HEK293 (cell line): ENCODE data around the gene NRP2.

Experiments
- CTCF ChIA-PET: fragments of 350-600 bp; formaldehyde crosslinking; extraction: SDS; loops from one replicate; lab custom pipeline; 2021; ENCODE audit warnings: antibody characterized with exemption; lab: Yijun Ruan, JAX
- POLR2A ChIA-PET: fragments of 300-600 bp; formaldehyde crosslinking; extraction: SDS; loops from one replicate; lab custom pipeline; 2020; ENCODE audit warnings: antibody characterized with exemption, inconsistent platforms; lab: Yijun Ruan, JAX
- H3K27ac ChIP-seq: fragments of 200-500 bp; sonication (Bioruptor generic); 2 replicates; pipeline ENCODE4 v1.5.1; 2014; ENCODE audit warnings: low read depth, low read length, control low read depth, inconsistent platforms; ENCODE audit errors: extremely low read depth
- H3K36me3 ChIP-seq, 2 experiments: fragments of 200-500 bp in 1 of 2; sonication (Bioruptor generic) in 1 of 2; 1 replicate in 1 of 2; 2 replicates in 1 of 2; pipeline ENCODE4 v1.5.1; 2014 to 2017; ENCODE audit warnings: inconsistent platforms in 2 of 2, low read length in 2 of 2; ENCODE audit not compliant: control insufficient read depth in 2 of 2, insufficient read depth in 1 of 2
- H3K4me1 ChIP-seq: fragments of 200-500 bp; sonication (Bioruptor generic); 2 replicates; pipeline ENCODE4 v1.5.1; 2014; ENCODE audit warnings: mild to moderate bottlenecking, low read length, inconsistent platforms; ENCODE audit not compliant: control insufficient read depth, insufficient read depth
- H3K4me3 ChIP-seq: 2 replicates; pipeline ENCODE4 v1.5.1; 2011; ENCODE audit warnings: low read depth, mild to moderate bottlenecking, control low read depth, low read length, moderate library complexity
- H3K9me3 ChIP-seq: fragments of 200-500 bp; sonication (Bioruptor generic); 2 replicates; pipeline ENCODE4 v1.5.1; 2014; ENCODE audit warnings: low read depth, low read length, inconsistent platforms; ENCODE audit not compliant: control insufficient read depth, insufficient read depth
- BCL11B ChIP-seq: fragments of 450-650 bp; formaldehyde crosslinking; IDR thresholded peaks from 2 replicates; pipeline ENCODE4 v1.5.1; 2016; ENCODE audit warnings: low read depth, missing biosample characterization, missing genetic modification characterization
- GLIS2 ChIP-seq: fragments of 450-650 bp; formaldehyde crosslinking; IDR thresholded peaks from 2 replicates; pipeline ENCODE4 v1.5.1; 2016; ENCODE audit warnings: missing biosample characterization, missing genetic modification characterization
- KLF9 ChIP-seq: fragments of 450-650 bp; formaldehyde crosslinking; IDR thresholded peaks from 2 replicates; pipeline ENCODE4 v1.5.1; 2016; ENCODE audit warnings: missing biosample characterization, missing genetic modification characterization, low read depth
- SETDB1 ChIP-seq: IDR thresholded peaks from one replicate; pipeline ENCODE4 v1.6.1; 2017; ENCODE audit warnings: mild to moderate bottlenecking, low read length, moderate library complexity, mixed read lengths; ENCODE audit not compliant: insufficient read length
- ZBTB20 ChIP-seq: fragments of 450-650 bp; formaldehyde crosslinking; IDR thresholded peaks from 2 replicates; pipeline ENCODE4 v1.5.1; 2016; ENCODE audit warnings: missing biosample characterization, missing genetic modification characterization
- ZIC2 ChIP-seq: fragments of 450-650 bp; formaldehyde crosslinking; IDR thresholded peaks from 2 replicates; pipeline ENCODE4 v1.5.1; 2016; ENCODE audit warnings: missing biosample characterization, missing genetic modification characterization
- ZNF121 ChIP-seq: fragments of 450-650 bp; formaldehyde crosslinking; IDR thresholded peaks from 2 replicates; pipeline ENCODE4 v1.5.1; 2016; ENCODE audit warnings: missing biosample characterization, missing genetic modification characterization
- ZNF138 ChIP-seq: fragments of 450-650 bp; formaldehyde crosslinking; IDR thresholded peaks from 2 replicates; pipeline ENCODE4 v1.5.1; 2016; ENCODE audit warnings: missing biosample characterization, missing genetic modification characterization, borderline replicate concordance
- ZNF140 ChIP-seq: fragments of 450-650 bp; formaldehyde crosslinking; IDR thresholded peaks from 2 replicates; pipeline ENCODE4 v1.5.1; 2016; ENCODE audit warnings: missing biosample characterization, missing genetic modification characterization
- ZNF184 ChIP-seq: fragments of 450-650 bp; IDR thresholded peaks from 2 replicates; pipeline ENCODE4 v1.5.1; 2018; ENCODE audit warnings: missing biosample characterization, mild to moderate bottlenecking, missing genetic modification characterization
- ZNF248 ChIP-seq: fragments of 450-650 bp; formaldehyde crosslinking; IDR thresholded peaks from 2 replicates; pipeline ENCODE4 v1.5.1; 2017; ENCODE audit warnings: missing biosample characterization, missing genetic modification characterization
- ZNF280C ChIP-seq: fragments of 450-650 bp; formaldehyde crosslinking; IDR thresholded peaks from 2 replicates; pipeline ENCODE4 v1.5.1; 2016; ENCODE audit warnings: missing biosample characterization, missing genetic modification characterization
- ZNF292 ChIP-seq: fragments of 450-650 bp; formaldehyde crosslinking; IDR thresholded peaks from 2 replicates; pipeline ENCODE4 v1.5.1; 2016; ENCODE audit warnings: low read depth, missing biosample characterization, missing genetic modification characterization, borderline replicate concordance
- ZNF302 ChIP-seq: fragments of 450-650 bp; formaldehyde crosslinking; IDR thresholded peaks from 2 replicates; pipeline ENCODE4 v1.5.1; 2016; ENCODE audit warnings: missing biosample characterization, missing genetic modification characterization, low read depth
- ZNF350 ChIP-seq: fragments of 450-650 bp; formaldehyde crosslinking; IDR thresholded peaks from 2 replicates; pipeline ENCODE4 v1.5.0; 2017; ENCODE audit warnings: missing biosample characterization, mild to moderate bottlenecking, missing genetic modification characterization
- ZNF473 ChIP-seq: fragments of 450-650 bp; formaldehyde crosslinking; IDR thresholded peaks from 2 replicates; pipeline ENCODE4 v1.5.1; 2017; ENCODE audit warnings: missing biosample characterization, missing genetic modification characterization
- ZNF48 ChIP-seq: fragments of 450-650 bp; formaldehyde crosslinking; IDR thresholded peaks from 2 replicates; pipeline ENCODE4 v1.5.1; 2016; ENCODE audit warnings: missing biosample characterization, missing genetic modification characterization
- ZNF530 ChIP-seq: fragments of 450-650 bp; formaldehyde crosslinking; IDR thresholded peaks from 2 replicates; pipeline ENCODE4 v1.5.1; 2016; ENCODE audit warnings: low read depth, missing biosample characterization, missing genetic modification characterization
- ZNF621 ChIP-seq: fragments of 450-650 bp; formaldehyde crosslinking; IDR thresholded peaks from 2 replicates; pipeline ENCODE4 v1.5.1; 2017; ENCODE audit warnings: missing biosample characterization, missing genetic modification characterization
- ZNF645 ChIP-seq: fragments of 450-650 bp; formaldehyde crosslinking; IDR thresholded peaks from 2 replicates; pipeline ENCODE4; 2016; ENCODE audit warnings: missing biosample characterization, missing genetic modification characterization
- ZNF704 ChIP-seq: fragments of 450-650 bp; formaldehyde crosslinking; IDR thresholded peaks from 2 replicates; pipeline ENCODE4 v1.5.1; 2016; ENCODE audit warnings: missing biosample characterization, missing genetic modification characterization
- ZNF792 ChIP-seq: fragments of 450-650 bp; formaldehyde crosslinking; IDR thresholded peaks from 2 replicates; pipeline ENCODE4 v1.5.1; 2016; ENCODE audit warnings: missing biosample characterization, missing genetic modification characterization
- ZSCAN23 ChIP-seq: fragments of 450-650 bp; formaldehyde crosslinking; IDR thresholded peaks from 2 replicates; pipeline ENCODE4 v1.5.1; 2016; ENCODE audit warnings: missing biosample characterization, missing genetic modification characterization
- ZXDB ChIP-seq: fragments of 450-650 bp; formaldehyde crosslinking; IDR thresholded peaks from 2 replicates; pipeline ENCODE4 v1.5.1; 2016; ENCODE audit warnings: missing biosample characterization, missing genetic modification characterization

Gene NRP2

GRCh38 chr2:205758051-205758450 lies 75.8 kb downstream of the NRP2 start (continued):
- TF ChIP-seq ZNF350 = no peak

- Histone ChIP-seq H3K9me3 (no peaks in the 10 kb centered on the region), H3K4me3 (no peak overlapping the region), H3K4me1 (no peaks in the 10 kb centered on the region), H3K27ac (no peak overlapping the region), H3K36me3 (no peaks in the 10 kb centered on the region)
- CTCF ChIA-PET = interaction anchor here (0.5 to 1.5 kb wide), 2 partner anchors 17 to 59 kb away, joined by 3 read pairs; no protein-coding TSS in a partner anchor
- no peak for TF ChIP-seq ZNF302 (tag by site-specific recombination)
- no peak for TF ChIP-seq ZIC2 (tag by site-specific recombination)
- no peak for TF ChIP-seq GLIS2
- TF ChIP-seq ZXDB = no peak
- TF ChIP-seq, all 188 proteins: peak for 0
- POLR2A ChIA-PET = no interaction called here
Observed at GRCh38 chr2:205758500-205758899, 76.2 kb downstream of the NRP2 start.

- CTCF ChIA-PET = interaction anchor here (0.5 to 1.6 kb wide), 3 partner anchors 16 to 126 kb away, joined by 3 to 5 read pairs (median 3); no protein-coding TSS in a partner anchor
- Histone ChIP-seq H3K27ac (no peak overlapping the region), H3K4me1 (no peaks in the 10 kb centered on the region)
Observed at GRCh38 chr2:205759257-205759656, 77.0 kb downstream of the NRP2 start.

GRCh38 chr2:205759732-205760131 lies 77.4 kb downstream of the NRP2 start:
- POLR2A ChIA-PET = no interaction called here
- TF ChIP-seq ZSCAN23 (tag by site-specific recombination) (no peak), ZNF280C (tag by site-specific recombination) (no peak), GLIS2 (no peak), ZNF248 (no peak), ZNF292 (tag by site-specific recombination) (no peak), ZNF140 (tag by site-specific recombination) (no peak), ZNF530 (tag by site-specific recombination) (no peak), ZNF473 (no peak), ZNF704 (tag by site-specific recombination) (no peak), ZNF645 (no peak), ZNF621 (tag by site-specific recombination) (no peak), KLF9 (tag by site-specific recombination) (no peak), SETDB1 (no peak), ZNF121 (tag by site-specific recombination) (no peak), ZNF138 (no peak), BCL11B (tag by site-specific recombination) (no peak), ZNF792 (no peak), ZBTB20 (tag by site-specific recombination) (no peak)
- TF ChIP-seq, all 188 proteins: peak for 0
- CTCF ChIA-PET = interaction anchor here (0.8 to 1.6 kb wide), 5 partner anchors 16 to 189 kb away, joined by 3 to 5 read pairs (median 3); no protein-coding TSS in a partner anchor

More at GRCh38 chr2:205759257-205759656, 77.0 kb downstream of the NRP2 start:
- Histone ChIP-seq H3K36me3 (no peaks in the 10 kb centered on the region), H3K9me3 (no peaks in the 10 kb centered on the region), H3K4me3 (no peak overlapping the region)
- POLR2A ChIA-PET = no interaction called here
- TF ChIP-seq ZNF184 (no peak), ZNF48 (tag by site-specific recombination) (no peak)

More at GRCh38 chr2:205759732-205760131, 77.4 kb downstream of the NRP2 start:
- no peaks in the 10 kb centered on the region for H3K36me3 ChIP-seq
- H3K27ac ChIP-seq = no peak overlapping the region
- H3K4me1 ChIP-seq = no peaks in the 10 kb centered on the region
- no peaks in the 10 kb centered on the region for H3K9me3 ChIP-seq
- no peak overlapping the region for H3K4me3 ChIP-seq
